Mesothelial cell of epicardium (in vitro differentiated cells): ENCODE results near the gene IFNL4. TPM values are rescaled to one million over a fixed set of nuclear protein-coding genes. Genes with fewer than 3 reads are reported as not detected.

Experiments used
- DNase-seq, 2 experiments: peaks; one replicate each; pipeline ENCODE4 v3.0.0; 2021; ENCODE audit warnings: low spot score in 2 of 2; ENCODE audit not compliant: unreplicated experiment in 2 of 2
- H3K27ac Mint-ChIP-seq: 2 replicates; pipeline ENCODE4 v1.8.0; 2021; ENCODE audit warnings: mixed read lengths
- H3K27me3 Mint-ChIP-seq: 2 replicates; pipeline ENCODE4 v1.8.0; 2021; ENCODE audit warnings: low read depth, mixed read lengths
- H3K36me3 Mint-ChIP-seq: 2 replicates; pipeline ENCODE4 v1.8.0; 2021; ENCODE audit warnings: mixed read lengths
- H3K4me1 Mint-ChIP-seq: 2 replicates; pipeline ENCODE4 v1.8.0; 2021; ENCODE audit warnings: mixed read lengths
- H3K4me3 Mint-ChIP-seq: 2 replicates; pipeline ENCODE4 v1.8.0; 2021; ENCODE audit warnings: mild to moderate bottlenecking, moderate library complexity, mixed read lengths
- H3K9me3 Mint-ChIP-seq: 2 replicates; pipeline ENCODE4 v1.8.0; 2021; ENCODE audit warnings: mixed read lengths
- total RNA-seq: library from RNA; stranded (reverse); gene quantifications from 3 replicates; pipeline ENCODE4 v1.2.1, GENCODE V29; 2021
- TF ChIP-seq, protein P1 (sequence below): fragments of 200-600 bp; sonication (generic); IDR thresholded peaks from one replicate; pipeline ENCODE4 v1.5.0; 2021; ENCODE audit warnings: antibody characterized with exemption; ENCODE audit not compliant: unreplicated experiment

The IFNL4 gene
- total RNA-seq, 1 donor from 2014 or later: 0.74 TPM

DNA sequence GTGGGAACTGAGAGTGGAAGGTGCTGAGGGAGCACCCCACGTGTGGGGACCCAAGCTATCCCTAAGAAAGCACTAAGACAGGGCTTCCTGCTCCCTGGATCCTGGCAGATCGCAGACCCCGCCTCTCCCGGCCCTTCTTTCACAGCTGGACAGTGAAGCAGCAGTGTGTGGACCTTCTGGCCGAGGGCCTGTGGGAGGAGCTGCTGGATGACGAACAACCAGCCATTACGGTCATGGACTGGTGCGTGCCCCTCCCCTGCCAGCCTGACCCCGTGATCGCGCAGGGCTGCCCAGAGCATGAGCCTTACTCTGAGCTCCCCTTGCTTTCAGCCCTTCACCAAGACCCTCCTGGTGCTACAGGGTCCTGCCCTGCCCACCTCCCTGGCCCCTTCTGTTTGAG, 49.6 kb downstream of the IFNL4 start:
- TF ChIP-seq, protein P1, sequence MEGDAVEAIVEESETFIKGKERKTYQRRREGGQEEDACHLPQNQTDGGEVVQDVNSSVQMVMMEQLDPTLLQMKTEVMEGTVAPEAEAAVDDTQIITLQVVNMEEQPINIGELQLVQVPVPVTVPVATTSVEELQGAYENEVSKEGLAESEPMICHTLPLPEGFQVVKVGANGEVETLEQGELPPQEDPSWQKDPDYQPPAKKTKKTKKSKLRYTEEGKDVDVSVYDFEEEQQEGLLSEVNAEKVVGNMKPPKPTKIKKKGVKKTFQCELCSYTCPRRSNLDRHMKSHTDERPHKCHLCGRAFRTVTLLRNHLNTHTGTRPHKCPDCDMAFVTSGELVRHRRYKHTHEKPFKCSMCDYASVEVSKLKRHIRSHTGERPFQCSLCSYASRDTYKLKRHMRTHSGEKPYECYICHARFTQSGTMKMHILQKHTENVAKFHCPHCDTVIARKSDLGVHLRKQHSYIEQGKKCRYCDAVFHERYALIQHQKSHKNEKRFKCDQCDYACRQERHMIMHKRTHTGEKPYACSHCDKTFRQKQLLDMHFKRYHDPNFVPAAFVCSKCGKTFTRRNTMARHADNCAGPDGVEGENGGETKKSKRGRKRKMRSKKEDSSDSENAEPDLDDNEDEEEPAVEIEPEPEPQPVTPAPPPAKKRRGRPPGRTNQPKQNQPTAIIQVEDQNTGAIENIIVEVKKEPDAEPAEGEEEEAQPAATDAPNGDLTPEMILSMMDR: no peak
- peaks cover 45% of the 10 kb centered on the region for H3K27me3 Mint-ChIP-seq
- H3K4me3 Mint-ChIP-seq: no peak overlapping the region
- H3K27ac Mint-ChIP-seq: no peak overlapping the region
- H3K4me1 Mint-ChIP-seq: peaks cover 21% of the 10 kb centered on the region
- no peak for DNase-seq
- no peaks in the 10 kb centered on the region for H3K9me3 Mint-ChIP-seq
- no peaks in the 10 kb centered on the region for H3K36me3 Mint-ChIP-seq

DNA sequence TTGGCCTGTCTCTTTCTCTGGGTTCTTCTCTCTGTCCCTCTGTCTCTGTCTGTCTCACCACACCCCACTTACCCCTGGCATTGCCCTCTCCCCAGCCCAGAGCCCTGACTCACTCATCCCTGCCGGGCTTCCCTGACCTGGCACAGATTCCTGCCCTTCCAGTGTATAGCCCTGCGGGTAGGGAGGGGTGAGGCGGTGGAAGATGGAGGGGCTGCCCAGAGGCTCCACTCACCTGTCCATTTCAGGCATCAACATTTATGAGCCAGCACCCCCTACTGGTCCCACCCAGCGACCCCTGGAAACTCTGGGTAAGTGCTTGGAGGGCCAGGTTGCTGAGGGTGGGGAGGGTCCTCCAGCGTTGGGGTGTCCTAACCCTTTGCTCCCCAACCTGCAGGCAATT, 50.8 kb downstream of the IFNL4 start:
- Mint-ChIP-seq H3K4me3 (peak overlapping the region; percentile 54), H3K27ac (no peak overlapping the region), H3K4me1 (peaks cover 30% of the 10 kb centered on the region), H3K9me3 (no peaks in the 10 kb centered on the region), H3K27me3 (peaks cover 43% of the 10 kb centered on the region), H3K36me3 (no peaks in the 10 kb centered on the region)
- DNase-seq: no peak
- TF ChIP-seq, protein P1: no peak

DNA sequence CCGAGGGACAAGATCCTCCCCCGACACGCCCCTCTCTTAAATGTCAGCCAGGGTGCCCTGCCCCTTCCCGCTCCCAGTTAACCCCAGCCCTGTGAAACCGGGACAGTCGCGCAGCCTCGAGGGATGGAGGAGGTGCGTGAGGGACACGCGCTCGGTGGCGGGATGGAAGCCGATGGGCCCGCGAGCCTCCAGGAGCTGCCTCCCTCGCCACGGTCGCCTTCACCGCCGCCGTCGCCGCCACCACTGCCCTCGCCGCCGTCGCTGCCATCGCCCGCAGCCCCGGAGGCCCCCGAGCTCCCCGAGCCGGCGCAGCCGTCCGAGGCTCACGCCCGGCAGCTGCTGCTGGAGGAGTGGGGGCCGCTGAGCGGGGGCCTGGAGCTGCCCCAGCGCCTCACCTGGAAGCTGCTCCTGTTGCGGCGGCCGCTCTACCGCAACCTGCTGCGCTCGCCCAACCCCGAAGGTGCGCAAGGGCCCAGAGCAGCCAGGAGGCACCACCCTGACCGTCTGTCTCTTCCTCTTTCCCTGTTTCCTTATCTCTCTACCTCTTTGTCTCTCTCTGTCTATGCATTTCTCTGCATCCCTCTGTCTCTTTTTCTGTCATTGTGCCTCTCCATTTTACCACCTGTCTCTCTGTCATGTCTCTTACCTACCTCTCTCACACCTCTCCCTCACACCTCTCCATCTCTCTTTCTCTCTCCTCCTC, 51.6 kb downstream of the IFNL4 start, which contains the start of gene NCCRP1:
Gene NCCRP1 (plus strand): TSS at position 105 of the 703 bp plus-strand sequence. CDS start 19 bp downstream, at position 124.
- H3K9me3 Mint-ChIP-seq: no peaks in the 10 kb centered on the region
- no peak within 1 kb of the TSS for H3K27ac Mint-ChIP-seq
- TF ChIP-seq, protein P1: no peak
- H3K36me3 Mint-ChIP-seq: no peaks in the 10 kb centered on the region
- H3K4me1 Mint-ChIP-seq: peaks cover 32% of the 10 kb centered on the region
- DNase-seq: no peak
- peak within 1 kb of the TSS; percentile 54 for H3K4me3 Mint-ChIP-seq
- peaks cover 43% of the 10 kb centered on the region for H3K27me3 Mint-ChIP-seq

DNA sequence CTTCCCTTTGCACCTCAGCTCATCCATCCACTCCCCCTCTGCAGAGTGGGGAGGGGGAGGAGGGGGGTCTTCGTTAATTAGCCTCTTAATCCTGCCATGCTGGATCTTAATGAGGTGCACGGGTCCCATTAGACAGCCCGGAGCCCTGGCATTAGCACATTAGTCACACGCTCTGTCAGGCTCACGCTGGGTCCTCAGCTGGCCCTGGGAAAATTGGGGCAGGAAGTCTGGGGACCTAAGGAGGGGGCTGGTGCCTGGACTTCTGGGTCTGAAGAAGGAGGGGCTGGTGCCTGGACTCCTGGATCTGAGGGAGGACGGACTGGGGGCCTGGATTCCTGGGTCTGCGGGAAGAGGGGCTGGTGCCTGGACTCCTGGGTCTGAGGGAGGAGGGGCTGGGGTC, 52.3 kb downstream of the IFNL4 start:
- DNase-seq: no peak
- TF ChIP-seq, protein P1: no peak
- no peak overlapping the region for H3K27ac Mint-ChIP-seq
- H3K27me3 Mint-ChIP-seq: peaks cover 43% of the 10 kb centered on the region
- H3K4me1 Mint-ChIP-seq: peaks cover 32% of the 10 kb centered on the region
- no peaks in the 10 kb centered on the region for H3K9me3 Mint-ChIP-seq
- H3K36me3 Mint-ChIP-seq: no peaks in the 10 kb centered on the region
- H3K4me3 Mint-ChIP-seq: peak overlapping the region; percentile 30

Other genes with a start within 250 kb of the IFNL4 start
- 9.5 to 10.2 TPM (median 9.6 TPM) in 3 replicates for gene FBXO27, start 216.3 kb downstream of the IFNL4 start, total RNA-seq
- gene ACP7, start 164.5 kb downstream of the IFNL4 start, total RNA-seq: not detected in 3 replicates
- gene PAK4, start 123.1 kb downstream of the IFNL4 start, total RNA-seq: 101 to 103 TPM (median 102 TPM) in 3 replicates
- gene NCCRP1, start 51.9 kb downstream of the IFNL4 start, total RNA-seq: 11.7 to 14.8 TPM (median 12.2 TPM) in 3 replicates
- gene SYCN, start 44.6 kb downstream of the IFNL4 start, total RNA-seq: not detected in 3 replicates
- gene IFNL3, start 3.9 kb downstream of the IFNL4 start, total RNA-seq: not detected in 3 replicates
- gene IFNL2, start 19.5 kb upstream of the IFNL4 start, total RNA-seq: not detected in 3 replicates
- gene IFNL1, start 47.6 kb upstream of the IFNL4 start, total RNA-seq: not detected in 3 replicates
- 19.1 to 20.6 TPM (median 20.4 TPM) in 3 replicates for gene LRFN1, start 72.0 kb upstream of the IFNL4 start, total RNA-seq
- gene GMFG, start 87.2 kb upstream of the IFNL4 start, total RNA-seq: not detected in 3 replicates
- 128 to 143 TPM (median 133 TPM) in 3 replicates for gene SAMD4B, start 93.6 kb upstream of the IFNL4 start, total RNA-seq
- 41.4 to 47.8 TPM (median 42.9 TPM) in 3 replicates for gene PAF1, start 142.2 kb upstream of the IFNL4 start, total RNA-seq
- gene MED29, start 142.5 kb upstream of the IFNL4 start, total RNA-seq: 35.6 to 39.2 TPM (median 36.1 TPM) in 3 replicates
- gene ZFP36, start 158.0 kb upstream of the IFNL4 start, total RNA-seq: 111 to 113 TPM (median 111 TPM) in 3 replicates
- 160 to 172 TPM (median 164 TPM) in 3 replicates for gene PLEKHG2, start 163.8 kb upstream of the IFNL4 start, total RNA-seq
- 1,616 to 1,722 TPM (median 1,707 TPM) in 3 replicates for gene RPS16, start 187.1 kb upstream of the IFNL4 start, total RNA-seq
- 127 to 136 TPM (median 129 TPM) in 3 replicates for gene SUPT5H, start 196.7 kb upstream of the IFNL4 start, total RNA-seq
- gene TIMM50, start 232.0 kb upstream of the IFNL4 start, total RNA-seq: 69.3 to 78.9 TPM (median 70.7 TPM) in 3 replicates